ENCODE measurements around the gene PRKCB.

The PRKCB gene

GRCh38 chr16:24253192-24253591 is 417.4 kb downstream of the PRKCB start:
- DNase-seq (ENCODE audit: low spot score): peak; percentile 75

GRCh38 chr16:24255456-24256371 is 419.9 kb downstream of the PRKCB start, which contains the start of gene CACNG3:
Gene CACNG3 (plus strand): TSS chr16:24256335. CDS start chr16:24256755, 420 bp downstream.
- peak; percentile 95 for DNase-seq (ENCODE audit: low spot score)

GRCh38 chr16:24257958-24258357 is 422.2 kb downstream of the PRKCB start:
- peak; percentile 36 for DNase-seq (ENCODE audit: low spot score)

- no peak for DNase-seq (ENCODE audit: low spot score)
These were observed 423.0 kb downstream of the PRKCB start for GRCh38 chr16:24258791-24259190.

- DNase-seq (ENCODE audit: low spot score): no peak
These were observed 427.0 kb downstream of the PRKCB start for GRCh38 chr16:24262816-24263215.

Measured in iPS-NIHi11 (cell line).